ENCODE measurements around the gene LGALS4.

GRCh38 chr19:38834104-38834490 is 21.4 kb upstream of the LGALS4 start:
- no peak for TF ChIP-seq CTCF (conservative IDR thresholded peaks at IDR 0.05 in 1 of 2, IDR thresholded peaks at IDR 0.05 in 1 of 2; ENCODE audit: extremely low read depth in 1 of 2, insufficient read depth in 1 of 2, low read depth in 1 of 2, low read length in 2 of 2)
- TF ChIP-seq EZH2 (IDR thresholded peaks at IDR 0.05; ENCODE audit: borderline replicate concordance, low read length), result no peak
